ENCODE results near the gene ANG. TPM values are rescaled to one million over a fixed set of nuclear protein-coding genes. Genes with fewer than 3 reads are reported as not detected.
"Not testable (repeated sequence)": the region's sequence is repeated elsewhere in the genome, so short reads cannot be mapped to it uniquely, and the experiment has no call there.

The ANG gene
- total RNA-seq, 1 experiment from 2014 or later, result 19.4 TPM

DNA sequence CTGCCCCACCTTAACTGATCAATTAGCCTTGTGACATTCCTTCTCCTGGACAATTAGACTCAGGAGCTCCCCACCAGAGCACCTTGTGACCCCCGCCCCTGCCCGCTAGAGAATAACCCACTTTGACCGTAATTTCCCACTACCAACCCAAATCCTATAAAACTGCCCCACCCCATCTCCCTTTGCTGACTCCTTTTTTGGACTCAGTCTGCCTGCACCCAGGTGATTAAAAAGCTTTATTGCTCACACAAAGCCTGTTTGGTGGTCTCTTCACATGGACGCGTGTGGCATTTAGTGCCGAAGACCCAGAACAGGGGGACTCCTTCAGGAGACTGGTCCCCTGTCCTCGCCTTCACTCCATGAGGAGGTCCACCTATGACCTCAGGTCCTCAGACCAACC is 12.4 kb downstream of the ANG start:
- H3K27me3 ChIP-seq (ENCODE audit: control insufficient read depth, insufficient read depth, low read length); DNase-seq; H3K4me3 ChIP-seq (ENCODE audit: insufficient read depth, low read depth, low read length); H3K36me3 ChIP-seq (replicated peaks; ENCODE audit: control insufficient read depth, insufficient read depth, low read length): not testable (repeated sequence)

DNA sequence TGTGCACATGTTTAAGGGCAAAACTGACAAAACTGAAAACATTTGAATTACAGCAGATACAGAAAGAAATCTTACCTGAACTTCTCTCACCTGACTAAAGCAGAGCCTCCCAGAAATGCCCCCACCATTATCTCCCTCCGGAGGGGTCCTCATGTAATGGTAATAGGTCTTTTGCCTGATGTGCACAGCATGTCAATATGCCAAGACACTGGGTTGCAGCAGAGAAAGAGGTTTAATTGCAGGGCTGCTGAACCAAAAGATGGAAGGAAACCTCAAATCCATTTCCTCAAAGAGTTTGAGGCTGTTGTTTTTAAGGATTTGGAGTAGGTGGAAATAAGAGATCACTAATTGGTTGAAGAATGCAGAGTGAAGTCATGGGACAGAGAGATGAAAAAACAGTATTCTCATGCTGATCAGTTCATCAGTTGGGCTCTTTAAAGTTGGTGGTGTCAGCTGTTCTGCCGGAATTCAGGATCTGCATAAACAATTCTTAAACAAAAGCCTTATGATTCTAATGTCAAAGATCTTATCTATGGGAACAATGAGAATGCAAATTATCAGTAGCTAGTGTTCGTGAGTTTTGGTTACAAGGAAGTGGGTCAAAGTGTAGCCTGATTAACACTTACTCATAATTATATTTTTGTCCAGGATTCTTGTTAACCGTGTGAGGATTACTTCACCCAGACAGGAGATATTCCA is 18.2 kb downstream of the ANG start:
- Histone ChIP-seq H3K36me3 (replicated peaks; ENCODE audit: control insufficient read depth, insufficient read depth, low read length) (no peaks in the 10 kb centered on the region; the same call in 1 of the 2 replicates), H3K4me3 (ENCODE audit: insufficient read depth, low read depth, low read length) (peak overlapping the region; percentile 7; the same call in 1 of the 2 replicates), H3K27me3 (ENCODE audit: control insufficient read depth, insufficient read depth, low read length) (no peaks in the 10 kb centered on the region)
- DNase-seq, result no peak

DNA sequence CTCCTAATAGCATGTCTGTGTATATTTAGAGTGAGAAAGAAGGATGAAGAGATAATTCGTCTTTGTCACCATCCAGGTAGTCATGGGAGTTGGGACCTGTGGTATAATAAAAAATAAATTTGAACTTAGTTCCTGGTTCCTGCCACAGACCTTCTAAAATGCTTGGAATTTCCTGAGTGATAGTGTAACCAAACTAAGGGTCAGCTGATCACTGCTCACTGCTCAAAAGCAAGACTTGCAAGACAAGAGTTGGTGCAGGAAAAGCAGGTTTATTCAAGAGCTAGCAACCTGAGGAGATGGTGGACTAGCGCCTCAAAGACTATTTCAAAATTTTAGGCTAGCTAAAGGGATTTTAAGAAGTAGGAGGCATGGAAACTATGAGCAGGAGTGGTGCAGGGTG is 19.1 kb downstream of the ANG start:
- Histone ChIP-seq H3K27me3 (ENCODE audit: control insufficient read depth, insufficient read depth, low read length) (no peaks in the 10 kb centered on the region), H3K4me3 (ENCODE audit: insufficient read depth, low read depth, low read length) (no peak overlapping the region), H3K36me3 (replicated peaks; ENCODE audit: control insufficient read depth, insufficient read depth, low read length) (no peaks in the 10 kb centered on the region; the same call in 1 of the 2 replicates)
- DNase-seq, result no peak

DNA sequence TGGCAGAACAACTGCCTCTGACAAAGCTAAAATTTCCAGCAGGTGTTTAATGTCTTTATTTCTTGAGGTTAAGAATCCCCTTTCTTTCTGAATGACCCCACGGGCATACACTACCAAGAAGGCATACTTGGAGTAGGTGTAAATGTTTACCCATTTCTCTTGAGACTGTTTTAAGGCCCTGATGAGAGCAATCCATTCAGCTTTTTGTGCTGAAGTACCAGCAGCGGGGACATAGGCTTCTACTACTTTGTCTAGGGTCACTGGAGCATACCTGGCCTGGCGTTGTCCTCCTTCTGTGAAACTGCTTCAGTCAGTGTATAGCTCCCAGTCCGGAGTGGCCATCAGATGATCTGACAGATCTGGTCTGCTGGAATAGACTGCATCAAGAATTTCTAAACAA is 22.7 kb downstream of the ANG start:
- no peak overlapping the region for H3K4me3 ChIP-seq (ENCODE audit: insufficient read depth, low read depth, low read length)
- DNase-seq, result no peak
- H3K36me3 ChIP-seq (replicated peaks; ENCODE audit: control insufficient read depth, insufficient read depth, low read length), result no peaks in the 10 kb centered on the region
- no peaks in the 10 kb centered on the region for H3K27me3 ChIP-seq (ENCODE audit: control insufficient read depth, insufficient read depth, low read length)

GRCh38 chr14:20711685-20712084 is 23.1 kb downstream of the ANG start:
- DNase-seq, result no peak
- Histone ChIP-seq H3K27me3 (ENCODE audit: control insufficient read depth, insufficient read depth, low read length) (no peaks in the 10 kb centered on the region), H3K4me3 (ENCODE audit: insufficient read depth, low read depth, low read length) (no peak overlapping the region), H3K36me3 (replicated peaks; ENCODE audit: control insufficient read depth, insufficient read depth, low read length) (no peaks in the 10 kb centered on the region)

- H3K4me3 ChIP-seq (ENCODE audit: insufficient read depth, low read depth, low read length), result no peak overlapping the region
- no peak for DNase-seq
- H3K27me3 ChIP-seq (ENCODE audit: control insufficient read depth, insufficient read depth, low read length), result no peaks in the 10 kb centered on the region
- no peaks in the 10 kb centered on the region for H3K36me3 ChIP-seq (replicated peaks; ENCODE audit: control insufficient read depth, insufficient read depth, low read length)
These were observed 24.3 kb downstream of the ANG start for GRCh38 chr14:20712904-20713303.

- H3K36me3 ChIP-seq (replicated peaks; ENCODE audit: control insufficient read depth, insufficient read depth, low read length), result no peaks in the 10 kb centered on the region
- no peaks in the 10 kb centered on the region for H3K27me3 ChIP-seq (ENCODE audit: control insufficient read depth, insufficient read depth, low read length)
- no peak overlapping the region for H3K4me3 ChIP-seq (ENCODE audit: insufficient read depth, low read depth, low read length)
- DNase-seq, result no peak
These were observed 26.2 kb downstream of the ANG start for GRCh38 chr14:20714593-20715250.

DNA sequence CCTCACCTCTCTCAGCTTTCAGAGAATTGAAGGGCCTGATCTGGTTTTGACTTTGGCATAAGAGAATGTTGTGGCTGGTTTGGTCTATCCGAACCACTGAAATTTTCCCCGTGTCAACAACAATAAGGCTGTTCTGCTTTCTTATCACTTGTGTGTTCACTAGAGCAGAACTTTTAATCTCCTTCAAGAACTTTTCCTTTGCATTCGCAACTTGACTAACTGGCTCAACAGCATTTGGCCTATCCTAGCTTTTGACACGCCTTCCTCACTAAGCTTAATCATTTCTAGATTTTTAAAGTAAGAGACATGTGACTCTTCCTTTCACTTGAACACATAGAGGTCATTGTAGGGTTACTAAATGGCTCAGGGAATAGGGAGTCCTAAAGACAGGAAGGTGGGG is 31.2 kb downstream of the ANG start:
- H3K36me3 ChIP-seq (replicated peaks; ENCODE audit: control insufficient read depth, insufficient read depth, low read length), result no peaks in the 10 kb centered on the region
- no peaks in the 10 kb centered on the region; the same call in 1 of the 2 replicates for H3K27me3 ChIP-seq (ENCODE audit: control insufficient read depth, insufficient read depth, low read length)
- no peak overlapping the region for H3K4me3 ChIP-seq (ENCODE audit: insufficient read depth, low read depth, low read length)
- no peak for DNase-seq

DNA sequence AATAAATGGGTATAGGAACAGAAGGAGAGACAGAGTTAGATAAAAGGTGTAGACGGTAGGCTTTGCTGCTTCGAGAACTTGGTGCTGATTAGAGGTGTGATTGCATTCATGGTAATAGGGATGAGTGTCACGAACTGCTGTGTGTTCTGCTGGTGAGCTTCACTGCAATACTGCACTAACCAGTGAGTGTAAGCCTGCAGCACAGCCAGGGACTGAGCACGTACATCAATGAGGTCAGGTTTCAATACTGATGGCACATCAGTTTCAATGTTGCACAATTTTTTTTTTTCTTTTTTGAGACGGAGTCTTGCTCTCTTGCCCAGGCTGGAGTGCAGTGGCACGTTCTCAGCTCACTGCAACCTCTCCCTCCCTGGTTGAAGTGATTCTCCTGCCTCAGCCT is 32.2 kb downstream of the ANG start:
- Histone ChIP-seq H3K27me3 (ENCODE audit: control insufficient read depth, insufficient read depth, low read length) (no peaks in the 10 kb centered on the region; the same call in 1 of the 2 replicates), H3K36me3 (replicated peaks; ENCODE audit: control insufficient read depth, insufficient read depth, low read length) (no peaks in the 10 kb centered on the region), H3K4me3 (ENCODE audit: insufficient read depth, low read depth, low read length) (no peak overlapping the region)
- DNase-seq, result no peak

- no peaks in the 10 kb centered on the region; the same call in 1 of the 2 replicates for H3K27me3 ChIP-seq (ENCODE audit: control insufficient read depth, insufficient read depth, low read length)
- DNase-seq, result no peak
- H3K36me3 ChIP-seq (replicated peaks; ENCODE audit: control insufficient read depth, insufficient read depth, low read length), result no peaks in the 10 kb centered on the region
- no peak overlapping the region for H3K4me3 ChIP-seq (ENCODE audit: insufficient read depth, low read depth, low read length)
These were observed 33.5 kb downstream of the ANG start for GRCh38 chr14:20722016-20722415.

- DNase-seq, result peak; percentile 78
- H3K27me3 ChIP-seq (ENCODE audit: control insufficient read depth, insufficient read depth, low read length), result no peaks in the 10 kb centered on the region; the same call in 1 of the 2 replicates
- no peaks in the 10 kb centered on the region for H3K36me3 ChIP-seq (replicated peaks; ENCODE audit: control insufficient read depth, insufficient read depth, low read length)
- H3K4me3 ChIP-seq (ENCODE audit: insufficient read depth, low read depth, low read length), result no peak overlapping the region
These were observed 34.9 kb downstream of the ANG start for GRCh38 chr14:20723488-20723887.

- not testable (repeated sequence) for H3K4me3 ChIP-seq (ENCODE audit: insufficient read depth, low read depth, low read length); H3K36me3 ChIP-seq (replicated peaks; ENCODE audit: control insufficient read depth, insufficient read depth, low read length); H3K27me3 ChIP-seq (ENCODE audit: control insufficient read depth, insufficient read depth, low read length); DNase-seq
These were observed 37.6 kb downstream of the ANG start for GRCh38 chr14:20726121-20726520.

GRCh38 chr14:20726531-20726930 is 38.0 kb downstream of the ANG start:
- DNase-seq, result no peak
- H3K27me3 ChIP-seq (ENCODE audit: control insufficient read depth, insufficient read depth, low read length), result no peaks in the 10 kb centered on the region; the same call in 1 of the 2 replicates
- H3K36me3 ChIP-seq (replicated peaks; ENCODE audit: control insufficient read depth, insufficient read depth, low read length), result no peaks in the 10 kb centered on the region
- no peak overlapping the region for H3K4me3 ChIP-seq (ENCODE audit: insufficient read depth, low read depth, low read length)

- no peak for DNase-seq
- Histone ChIP-seq H3K4me3 (ENCODE audit: insufficient read depth, low read depth, low read length) (no peak overlapping the region), H3K27me3 (ENCODE audit: control insufficient read depth, insufficient read depth, low read length) (no peaks in the 10 kb centered on the region; the same call in 1 of the 2 replicates), H3K36me3 (replicated peaks; ENCODE audit: control insufficient read depth, insufficient read depth, low read length) (no peaks in the 10 kb centered on the region)
These were observed 42.3 kb downstream of the ANG start for GRCh38 chr14:20730891-20731290.

GRCh38 chr14:20732477-20732876 is 43.9 kb downstream of the ANG start:
- H3K4me3 ChIP-seq (ENCODE audit: insufficient read depth, low read depth, low read length), result no peak overlapping the region
- H3K36me3 ChIP-seq (replicated peaks; ENCODE audit: control insufficient read depth, insufficient read depth, low read length), result no peaks in the 10 kb centered on the region
- H3K27me3 ChIP-seq (ENCODE audit: control insufficient read depth, insufficient read depth, low read length), result no peaks in the 10 kb centered on the region; the same call in 1 of the 2 replicates
- no peak for DNase-seq
